ENCODE measurements around the gene RGPD8. TPM values are rescaled to one million over a fixed set of nuclear protein-coding genes. Genes with fewer than 3 reads are reported as not detected.

The RGPD8 gene
- total and polyA plus RNA-seq, 2 of the 8 experiments (the other 6 are each of a cell fraction or from before 2014, with no cell fraction given): 0.51 to 8.2 TPM

DNA sequence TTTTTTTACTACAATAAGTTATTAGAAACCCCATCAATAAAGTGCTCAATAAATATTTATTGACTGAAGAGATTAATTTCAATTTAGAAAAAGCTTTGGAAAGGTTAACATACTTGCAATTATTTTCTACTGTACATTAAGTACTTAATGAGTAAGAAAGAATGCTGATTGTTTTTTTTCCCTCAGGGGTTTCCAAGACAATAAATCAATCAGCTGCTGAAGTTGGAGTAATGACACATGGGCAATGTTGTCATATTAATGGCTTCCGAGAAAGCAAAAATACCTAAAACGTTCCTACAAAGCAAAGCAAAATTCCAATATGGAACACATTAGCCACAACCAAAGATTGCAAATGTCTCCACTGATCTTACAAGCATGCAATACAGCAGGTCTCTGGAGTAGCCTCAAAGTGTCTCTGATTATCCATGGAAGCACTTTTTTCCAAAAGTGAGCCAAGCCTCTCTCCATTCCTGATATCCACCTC lies 91.3 kb downstream of the RGPD8 start (continued):
- TF ChIP-seq, protein P1, sequence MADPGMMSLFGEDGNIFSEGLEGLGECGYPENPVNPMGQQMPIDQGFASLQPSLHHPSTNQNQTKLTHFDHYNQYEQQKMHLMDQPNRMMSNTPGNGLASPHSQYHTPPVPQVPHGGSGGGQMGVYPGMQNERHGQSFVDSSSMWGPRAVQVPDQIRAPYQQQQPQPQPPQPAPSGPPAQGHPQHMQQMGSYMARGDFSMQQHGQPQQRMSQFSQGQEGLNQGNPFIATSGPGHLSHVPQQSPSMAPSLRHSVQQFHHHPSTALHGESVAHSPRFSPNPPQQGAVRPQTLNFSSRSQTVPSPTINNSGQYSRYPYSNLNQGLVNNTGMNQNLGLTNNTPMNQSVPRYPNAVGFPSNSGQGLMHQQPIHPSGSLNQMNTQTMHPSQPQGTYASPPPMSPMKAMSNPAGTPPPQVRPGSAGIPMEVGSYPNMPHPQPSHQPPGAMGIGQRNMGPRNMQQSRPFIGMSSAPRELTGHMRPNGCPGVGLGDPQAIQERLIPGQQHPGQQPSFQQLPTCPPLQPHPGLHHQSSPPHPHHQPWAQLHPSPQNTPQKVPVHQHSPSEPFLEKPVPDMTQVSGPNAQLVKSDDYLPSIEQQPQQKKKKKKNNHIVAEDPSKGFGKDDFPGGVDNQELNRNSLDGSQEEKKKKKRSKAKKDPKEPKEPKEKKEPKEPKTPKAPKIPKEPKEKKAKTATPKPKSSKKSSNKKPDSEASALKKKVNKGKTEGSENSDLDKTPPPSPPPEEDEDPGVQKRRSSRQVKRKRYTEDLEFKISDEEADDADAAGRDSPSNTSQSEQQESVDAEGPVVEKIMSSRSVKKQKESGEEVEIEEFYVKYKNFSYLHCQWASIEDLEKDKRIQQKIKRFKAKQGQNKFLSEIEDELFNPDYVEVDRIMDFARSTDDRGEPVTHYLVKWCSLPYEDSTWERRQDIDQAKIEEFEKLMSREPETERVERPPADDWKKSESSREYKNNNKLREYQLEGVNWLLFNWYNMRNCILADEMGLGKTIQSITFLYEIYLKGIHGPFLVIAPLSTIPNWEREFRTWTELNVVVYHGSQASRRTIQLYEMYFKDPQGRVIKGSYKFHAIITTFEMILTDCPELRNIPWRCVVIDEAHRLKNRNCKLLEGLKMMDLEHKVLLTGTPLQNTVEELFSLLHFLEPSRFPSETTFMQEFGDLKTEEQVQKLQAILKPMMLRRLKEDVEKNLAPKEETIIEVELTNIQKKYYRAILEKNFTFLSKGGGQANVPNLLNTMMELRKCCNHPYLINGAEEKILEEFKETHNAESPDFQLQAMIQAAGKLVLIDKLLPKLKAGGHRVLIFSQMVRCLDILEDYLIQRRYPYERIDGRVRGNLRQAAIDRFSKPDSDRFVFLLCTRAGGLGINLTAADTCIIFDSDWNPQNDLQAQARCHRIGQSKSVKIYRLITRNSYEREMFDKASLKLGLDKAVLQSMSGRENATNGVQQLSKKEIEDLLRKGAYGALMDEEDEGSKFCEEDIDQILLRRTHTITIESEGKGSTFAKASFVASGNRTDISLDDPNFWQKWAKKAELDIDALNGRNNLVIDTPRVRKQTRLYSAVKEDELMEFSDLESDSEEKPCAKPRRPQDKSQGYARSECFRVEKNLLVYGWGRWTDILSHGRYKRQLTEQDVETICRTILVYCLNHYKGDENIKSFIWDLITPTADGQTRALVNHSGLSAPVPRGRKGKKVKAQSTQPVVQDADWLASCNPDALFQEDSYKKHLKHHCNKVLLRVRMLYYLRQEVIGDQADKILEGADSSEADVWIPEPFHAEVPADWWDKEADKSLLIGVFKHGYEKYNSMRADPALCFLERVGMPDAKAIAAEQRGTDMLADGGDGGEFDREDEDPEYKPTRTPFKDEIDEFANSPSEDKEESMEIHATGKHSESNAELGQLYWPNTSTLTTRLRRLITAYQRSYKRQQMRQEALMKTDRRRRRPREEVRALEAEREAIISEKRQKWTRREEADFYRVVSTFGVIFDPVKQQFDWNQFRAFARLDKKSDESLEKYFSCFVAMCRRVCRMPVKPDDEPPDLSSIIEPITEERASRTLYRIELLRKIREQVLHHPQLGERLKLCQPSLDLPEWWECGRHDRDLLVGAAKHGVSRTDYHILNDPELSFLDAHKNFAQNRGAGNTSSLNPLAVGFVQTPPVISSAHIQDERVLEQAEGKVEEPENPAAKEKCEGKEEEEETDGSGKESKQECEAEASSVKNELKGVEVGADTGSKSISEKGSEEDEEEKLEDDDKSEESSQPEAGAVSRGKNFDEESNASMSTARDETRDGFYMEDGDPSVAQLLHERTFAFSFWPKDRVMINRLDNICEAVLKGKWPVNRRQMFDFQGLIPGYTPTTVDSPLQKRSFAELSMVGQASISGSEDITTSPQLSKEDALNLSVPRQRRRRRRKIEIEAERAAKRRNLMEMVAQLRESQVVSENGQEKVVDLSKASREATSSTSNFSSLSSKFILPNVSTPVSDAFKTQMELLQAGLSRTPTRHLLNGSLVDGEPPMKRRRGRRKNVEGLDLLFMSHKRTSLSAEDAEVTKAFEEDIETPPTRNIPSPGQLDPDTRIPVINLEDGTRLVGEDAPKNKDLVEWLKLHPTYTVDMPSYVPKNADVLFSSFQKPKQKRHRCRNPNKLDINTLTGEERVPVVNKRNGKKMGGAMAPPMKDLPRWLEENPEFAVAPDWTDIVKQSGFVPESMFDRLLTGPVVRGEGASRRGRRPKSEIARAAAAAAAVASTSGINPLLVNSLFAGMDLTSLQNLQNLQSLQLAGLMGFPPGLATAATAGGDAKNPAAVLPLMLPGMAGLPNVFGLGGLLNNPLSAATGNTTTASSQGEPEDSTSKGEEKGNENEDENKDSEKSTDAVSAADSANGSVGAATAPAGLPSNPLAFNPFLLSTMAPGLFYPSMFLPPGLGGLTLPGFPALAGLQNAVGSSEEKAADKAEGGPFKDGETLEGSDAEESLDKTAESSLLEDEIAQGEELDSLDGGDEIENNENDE (IDR thresholded peaks at IDR 0.05; ENCODE audit: insufficient replicate concordance, low read length): no peak
- no peak for TF ChIP-seq NRF1 (IDR thresholded peaks at IDR 0.05; ENCODE audit: low read depth, low read length)
- no peak for TF ChIP-seq BCL11A (IDR thresholded peaks at IDR 0.05; ENCODE audit: low read depth in 2 of 2, low read length in 2 of 2)

All from H1 (cell line).